ENCODE results near the gene LAMC2. TPM values are rescaled to one million over a fixed set of nuclear protein-coding genes. Genes with fewer than 3 reads are reported as not detected.
A peak's percentile ranks its signal among the peaks of the same experiment; 100 is the strongest.

LAMC2 gene
- total RNA-seq, 1 experiment from 2014 or later = 0.08 TPM

DNA sequence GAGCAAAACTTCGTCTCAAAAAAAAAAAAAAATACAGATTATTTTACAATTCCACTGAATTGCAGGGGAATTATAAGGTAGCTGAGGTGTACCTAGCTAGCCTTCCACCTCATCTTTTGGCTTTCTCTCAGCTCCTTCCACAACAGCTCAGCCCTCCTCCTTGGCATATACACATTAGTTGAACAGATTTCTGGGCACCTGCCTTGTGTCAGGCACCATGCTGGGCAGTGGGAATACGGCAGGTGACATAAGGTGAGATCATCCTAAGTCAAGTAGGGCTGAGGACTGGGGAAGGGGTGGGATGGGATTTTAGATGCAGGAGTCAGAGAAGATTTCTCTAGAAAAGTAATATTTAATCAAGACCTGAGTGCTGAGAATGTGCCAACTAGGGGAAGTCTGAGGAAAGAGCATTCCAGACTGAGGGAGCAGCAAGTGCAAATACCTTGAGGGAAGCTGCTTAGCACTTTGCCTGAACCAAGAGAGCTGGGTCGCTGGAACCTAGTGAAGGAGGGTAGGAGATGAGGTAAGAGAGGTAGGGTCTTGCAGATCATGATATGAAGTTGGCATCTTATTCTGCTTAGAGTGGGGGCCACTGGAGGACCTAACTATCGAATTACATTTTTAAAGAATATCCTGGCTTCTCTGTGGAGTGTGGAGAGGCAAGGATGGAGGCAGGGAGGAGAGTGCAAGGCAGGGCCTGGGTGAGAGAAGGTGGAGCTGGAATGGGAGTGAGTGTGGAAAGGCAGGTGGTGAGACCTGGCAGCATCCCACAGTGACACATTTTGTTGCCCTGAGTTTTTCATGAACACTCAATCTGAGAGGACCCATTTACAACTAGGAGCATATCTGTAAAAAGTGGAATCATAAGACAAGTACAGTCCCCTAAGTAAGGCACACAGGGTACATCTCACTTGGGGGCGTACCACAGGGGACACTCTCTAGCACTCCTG, 28.2 kb downstream of the LAMC2 start:
- H3K27ac ChIP-seq = no peak overlapping the region
- no peak for DNase-seq
- no peak overlapping the region for H3K4me3 ChIP-seq
- H3K27me3 ChIP-seq = no peaks in the 10 kb centered on the region
- no peaks in the 10 kb centered on the region for H3K36me3 ChIP-seq
- H3K9me3 ChIP-seq (replicated peaks) = no peaks in the 10 kb centered on the region
- peaks cover 27% of the 10 kb centered on the region for H3K4me1 ChIP-seq

- Histone ChIP-seq H3K27me3 (no peaks in the 10 kb centered on the region), H3K27ac (no peak overlapping the region), H3K36me3 (no peaks in the 10 kb centered on the region), H3K9me3 (replicated peaks) (no peaks in the 10 kb centered on the region), H3K4me1 (peaks cover 24% of the 10 kb centered on the region), H3K4me3 (no peak overlapping the region)
- DNase-seq = no peak
Measured at GRCh38 chr1:183215076-183215720, 29.1 kb downstream of the LAMC2 start.

DNA sequence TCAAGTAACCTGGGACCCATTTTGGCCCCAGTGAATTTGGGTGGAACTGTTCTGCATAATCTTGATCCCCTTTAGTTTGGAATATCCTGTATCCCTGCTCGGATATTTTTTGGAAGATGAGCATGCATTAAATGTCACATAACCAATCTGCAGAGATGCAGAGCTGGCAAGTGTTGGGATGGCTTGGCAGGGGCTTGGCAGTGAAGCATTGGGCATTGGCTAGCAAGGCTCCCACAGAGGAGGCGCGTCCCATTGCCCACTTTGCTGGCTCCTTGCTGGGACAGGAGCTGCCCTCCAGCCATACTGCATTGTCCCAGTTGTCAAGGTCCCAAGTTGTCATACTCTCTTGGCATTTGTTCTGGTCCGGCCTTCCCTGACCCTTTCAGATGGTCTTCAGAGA, 29.9 kb downstream of the LAMC2 start:
- Histone ChIP-seq H3K27me3 (no peaks in the 10 kb centered on the region), H3K9me3 (replicated peaks) (no peaks in the 10 kb centered on the region), H3K36me3 (no peaks in the 10 kb centered on the region), H3K4me3 (no peak overlapping the region), H3K4me1 (peaks cover 17% of the 10 kb centered on the region), H3K27ac (no peak overlapping the region)
- DNase-seq = no peak

DNA sequence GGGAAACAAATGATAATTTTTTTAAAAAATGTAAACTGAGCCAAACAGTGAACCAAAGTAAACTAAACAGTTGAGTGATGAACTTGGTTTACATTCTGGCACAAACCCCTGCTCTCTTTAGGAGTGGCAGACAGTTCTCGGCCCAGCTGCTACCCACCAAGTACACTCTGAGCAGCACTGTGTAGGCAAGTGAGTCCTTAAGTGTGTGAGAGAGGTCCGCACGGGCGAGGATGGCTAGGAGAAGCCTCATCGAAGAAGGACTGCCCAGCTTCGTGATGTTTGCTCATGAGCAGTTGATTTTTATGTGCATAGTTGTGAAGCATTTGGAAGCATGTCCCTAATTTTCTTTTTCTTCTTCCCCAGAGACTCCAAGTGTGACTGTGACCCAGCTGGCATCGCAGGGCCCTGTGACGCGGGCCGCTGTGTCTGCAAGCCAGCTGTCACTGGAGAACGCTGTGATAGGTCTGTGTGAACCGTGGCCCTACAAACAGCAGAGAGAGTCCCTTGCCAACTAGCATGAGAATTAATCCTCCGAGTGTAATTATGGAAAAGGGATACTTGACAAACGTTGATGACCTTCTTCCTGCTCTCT, 32.1 kb downstream of the LAMC2 start:
- H3K4me1 ChIP-seq = peaks cover 16% of the 10 kb centered on the region
- peak; percentile 37 to 65 for DNase-seq
- peak overlapping the region; percentile 34 for H3K4me3 ChIP-seq
- no peaks in the 10 kb centered on the region for H3K27me3 ChIP-seq
- no peaks in the 10 kb centered on the region for H3K36me3 ChIP-seq
- no peaks in the 10 kb centered on the region for H3K9me3 ChIP-seq (replicated peaks)
- H3K27ac ChIP-seq = peak overlapping the region; percentile 40

GRCh38 chr1:183218971-183219615, 33.0 kb downstream of the LAMC2 start:
- Histone ChIP-seq H3K9me3 (replicated peaks) (no peaks in the 10 kb centered on the region), H3K36me3 (no peaks in the 10 kb centered on the region)
- peak in 1 of 2 experiments; percentile 33 for DNase-seq

DNA sequence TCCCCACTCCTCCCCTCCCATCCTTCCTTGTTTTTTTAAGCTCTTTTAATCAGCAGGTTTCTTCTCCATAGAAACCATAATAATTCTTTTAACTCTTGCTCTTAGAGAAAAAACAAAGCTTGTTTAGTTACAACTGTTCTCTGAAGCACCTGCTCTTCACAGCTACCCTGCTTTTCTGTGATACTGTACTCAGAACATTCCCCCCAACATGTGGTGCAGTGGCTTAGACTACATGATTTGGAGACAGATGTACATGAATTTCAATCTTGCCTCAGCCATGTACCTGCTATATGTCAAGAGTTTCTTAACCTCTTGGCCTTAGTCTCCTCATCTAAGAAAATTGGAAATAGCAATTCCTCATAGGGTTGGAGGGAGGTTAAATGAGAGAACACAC, 33.5 kb downstream of the LAMC2 start:
- peaks cover 16% of the 10 kb centered on the region for H3K4me1 ChIP-seq
- H3K36me3 ChIP-seq = no peaks in the 10 kb centered on the region
- H3K4me3 ChIP-seq = no peak overlapping the region

More at GRCh38 chr1:183218971-183219615, 33.0 kb downstream of the LAMC2 start:
- no peak overlapping the region for H3K27ac ChIP-seq
- no peaks in the 10 kb centered on the region for H3K27me3 ChIP-seq
- peaks cover 16% of the 10 kb centered on the region for H3K4me1 ChIP-seq
- no peak overlapping the region for H3K4me3 ChIP-seq

GRCh38 chr1:183222909-183223308, 36.8 kb downstream of the LAMC2 start:
- Histone ChIP-seq H3K4me1 (peaks cover 35% of the 10 kb centered on the region), H3K27ac (no peak overlapping the region), H3K9me3 (replicated peaks) (no peaks in the 10 kb centered on the region), H3K4me3 (no peak overlapping the region), H3K27me3 (no peaks in the 10 kb centered on the region), H3K36me3 (no peaks in the 10 kb centered on the region)
- no peak for DNase-seq

More for the DNA sequence above, 33.5 kb downstream of the LAMC2 start:
- Histone ChIP-seq H3K27me3 (no peaks in the 10 kb centered on the region), H3K9me3 (replicated peaks) (no peaks in the 10 kb centered on the region), H3K27ac (no peak overlapping the region)
- no peak for DNase-seq

GRCh38 chr1:183223467-183223866, 37.4 kb downstream of the LAMC2 start:
- Histone ChIP-seq H3K36me3 (no peaks in the 10 kb centered on the region), H3K27me3 (no peaks in the 10 kb centered on the region), H3K4me3 (no peak overlapping the region), H3K27ac (no peak overlapping the region), H3K9me3 (replicated peaks) (no peaks in the 10 kb centered on the region), H3K4me1 (peaks cover 36% of the 10 kb centered on the region)
- DNase-seq = no peak

DNA sequence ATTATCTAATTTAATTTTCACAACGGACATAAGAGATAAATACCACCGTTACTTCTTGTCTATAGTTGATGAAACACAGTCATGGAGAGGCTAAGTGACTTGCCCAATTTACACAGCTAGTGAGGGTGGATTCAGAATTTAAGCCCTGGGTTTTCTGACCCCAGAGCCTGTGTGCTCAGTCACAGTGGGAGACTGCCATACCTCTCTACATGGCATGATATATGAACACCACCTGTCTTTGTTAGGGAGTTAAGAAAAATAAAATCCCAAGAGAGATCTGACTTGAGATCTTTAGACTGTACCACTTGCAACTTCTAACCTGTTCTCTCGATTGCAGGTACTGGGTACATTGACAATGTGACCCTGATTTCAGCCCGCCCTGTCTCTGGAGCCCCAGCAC, 40.3 kb downstream of the LAMC2 start:
- Histone ChIP-seq H3K4me1 (peaks cover 27% of the 10 kb centered on the region), H3K27ac (peak overlapping the region; percentile 52), H3K36me3 (no peaks in the 10 kb centered on the region), H3K4me3 (no peak overlapping the region), H3K9me3 (replicated peaks) (no peaks in the 10 kb centered on the region), H3K27me3 (no peaks in the 10 kb centered on the region)
- DNase-seq = peak in 1 of 2 experiments; percentile 54

DNA sequence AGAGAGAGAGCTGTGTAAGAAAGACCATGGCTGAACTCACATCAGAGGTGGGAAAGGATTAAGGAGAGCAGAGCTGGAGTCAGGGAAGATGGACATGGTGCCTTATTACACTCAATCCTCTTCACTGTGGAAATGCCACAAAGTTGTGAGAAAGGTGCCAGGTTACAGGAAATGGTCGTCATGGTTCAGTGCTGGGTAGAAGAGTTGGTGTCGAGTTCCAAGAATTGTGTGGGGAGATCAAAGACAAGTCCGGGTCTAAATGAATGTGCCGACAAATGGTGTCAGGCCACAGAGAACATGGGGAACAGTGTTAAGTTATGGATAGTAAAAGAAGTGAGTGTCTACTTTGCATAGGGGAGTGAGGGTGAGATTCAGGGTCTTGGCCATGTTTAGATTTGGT, 40.9 kb downstream of the LAMC2 start:
- Histone ChIP-seq H3K4me1 (peaks cover 27% of the 10 kb centered on the region), H3K9me3 (replicated peaks) (no peaks in the 10 kb centered on the region), H3K36me3 (no peaks in the 10 kb centered on the region), H3K4me3 (no peak overlapping the region), H3K27ac (peak overlapping the region; percentile 52), H3K27me3 (no peaks in the 10 kb centered on the region)
- DNase-seq = peak; percentile 34 to 75

GRCh38 chr1:183227422-183228346, 41.6 kb downstream of the LAMC2 start:
- peak overlapping the region; percentile 52 for H3K27ac ChIP-seq
- no peaks in the 10 kb centered on the region for H3K27me3 ChIP-seq
- no peaks in the 10 kb centered on the region for H3K9me3 ChIP-seq (replicated peaks)
- no peaks in the 10 kb centered on the region for H3K36me3 ChIP-seq
- no peak overlapping the region for H3K4me3 ChIP-seq
- DNase-seq = peak; percentile 60 to 77
- H3K4me1 ChIP-seq = peaks cover 27% of the 10 kb centered on the region

- no peak for DNase-seq
- Histone ChIP-seq H3K36me3 (no peaks in the 10 kb centered on the region), H3K27ac (no peak overlapping the region), H3K4me3 (no peak overlapping the region), H3K4me1 (peaks cover 27% of the 10 kb centered on the region), H3K27me3 (no peaks in the 10 kb centered on the region), H3K9me3 (replicated peaks) (no peaks in the 10 kb centered on the region)
Measured at GRCh38 chr1:183228347-183229220, 42.5 kb downstream of the LAMC2 start.

GRCh38 chr1:183230413-183230812, 44.3 kb downstream of the LAMC2 start:
- H3K9me3 ChIP-seq (replicated peaks) = no peaks in the 10 kb centered on the region
- no peak overlapping the region for H3K4me3 ChIP-seq
- H3K36me3 ChIP-seq = no peaks in the 10 kb centered on the region
- H3K4me1 ChIP-seq = peaks cover 34% of the 10 kb centered on the region
- no peak overlapping the region for H3K27ac ChIP-seq
- no peak for DNase-seq
- no peaks in the 10 kb centered on the region for H3K27me3 ChIP-seq
